Kidney glomerular epithelial cell (primary cell): ENCODE data around the gene HYAL4.
"Not testable (repeated sequence)": the region's sequence is repeated elsewhere in the genome, so short reads cannot be mapped to it uniquely, and the experiment has no call there.

Source experiments
- DNase-seq: peaks from one replicate; lab custom pipeline; 2025; lab: John Stamatoyannopoulos, UW

The HYAL4 gene

DNA sequence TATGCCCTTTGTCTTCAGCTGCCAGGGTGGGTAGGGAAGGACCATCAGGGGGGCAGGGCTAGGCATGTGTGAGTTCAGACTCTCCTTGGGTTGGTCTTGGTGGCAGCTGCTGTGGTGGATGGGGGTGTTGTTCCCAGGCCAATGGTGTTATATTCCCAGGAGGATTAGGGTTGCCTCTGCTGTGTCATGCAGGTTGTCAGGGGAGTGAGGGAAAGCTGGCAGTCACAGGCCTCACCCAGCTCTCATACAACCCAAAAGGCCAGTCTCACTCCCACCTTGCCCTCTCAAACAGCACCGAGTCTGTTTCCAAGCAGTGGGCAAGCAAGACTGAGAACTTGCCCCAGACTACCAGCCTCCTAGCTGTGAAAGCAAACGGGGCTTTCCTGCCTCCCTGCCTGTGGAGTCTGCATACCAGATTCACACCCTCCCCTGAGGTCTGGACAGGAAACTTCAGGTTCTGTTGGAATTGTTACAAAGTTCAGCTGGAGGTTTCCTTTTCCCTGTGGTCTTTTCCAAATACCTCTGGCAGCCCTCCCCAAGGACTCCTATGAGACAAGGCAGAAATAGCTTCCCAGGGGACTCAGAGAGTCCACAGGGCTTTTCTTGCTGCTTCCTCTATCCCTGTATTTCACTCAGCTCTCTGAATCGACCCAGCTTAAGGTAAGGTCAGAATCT lies 1.4 kb downstream of the HYAL4 start:
- DNase-seq: no peak

DNA sequence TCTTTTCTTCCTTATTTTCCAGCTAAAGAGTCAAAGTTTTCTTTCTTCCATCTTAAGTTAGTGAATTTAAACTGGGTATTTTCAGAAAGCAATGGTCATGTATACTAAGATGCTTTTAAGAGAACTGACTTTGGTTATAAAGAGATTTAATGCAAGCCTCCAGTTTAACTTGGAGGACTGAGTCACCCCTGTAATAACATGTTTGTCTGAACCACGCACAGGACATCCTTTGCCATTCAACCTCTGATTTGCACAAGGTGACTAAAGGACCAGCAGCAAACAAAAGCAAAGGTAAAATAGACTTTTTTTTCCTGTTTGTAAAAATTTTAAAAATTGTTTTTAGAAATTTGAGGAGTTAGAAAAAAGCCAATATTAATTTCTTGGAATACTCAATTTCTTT lies 2.9 kb downstream of the HYAL4 start:
- no peak for DNase-seq

DNA sequence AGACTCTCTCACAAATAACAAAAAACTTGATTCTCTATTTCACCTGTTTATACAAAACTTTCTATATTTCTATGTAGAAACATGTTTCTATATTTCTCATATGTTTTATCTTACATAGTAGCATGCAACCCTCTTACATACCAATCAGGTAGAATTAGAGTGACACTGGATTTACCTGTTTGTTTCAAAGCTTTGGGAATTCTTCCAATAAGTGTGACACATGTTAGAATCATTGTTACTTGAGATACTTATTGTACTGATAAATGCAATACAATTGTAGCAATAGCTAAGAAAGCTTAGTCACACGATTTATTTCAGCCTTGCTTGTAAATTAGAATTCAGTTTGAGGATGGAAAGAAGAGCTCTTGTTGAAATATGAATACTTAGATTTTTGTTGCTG lies 4.9 kb downstream of the HYAL4 start:
- DNase-seq: no peak

DNA sequence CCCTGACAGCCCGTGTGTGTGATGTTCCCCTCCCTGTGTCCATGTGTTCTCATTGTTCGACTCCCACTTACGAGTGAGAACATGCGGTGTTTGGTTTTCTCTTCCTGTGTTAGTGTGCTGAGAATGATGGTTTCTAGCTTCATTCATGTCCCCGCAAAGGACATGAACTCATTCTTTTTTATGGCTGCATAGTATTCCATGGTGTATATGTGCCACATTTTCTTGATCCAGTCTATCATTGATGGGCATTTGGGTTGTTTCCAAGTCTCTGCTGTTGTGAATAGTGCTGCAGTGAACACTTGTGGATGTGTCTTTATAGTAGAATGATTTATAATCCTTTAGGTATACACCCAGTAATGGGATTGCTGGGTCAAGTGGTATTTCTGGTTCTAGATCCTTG lies 6.4 kb downstream of the HYAL4 start:
- not testable (repeated sequence) for DNase-seq

DNA sequence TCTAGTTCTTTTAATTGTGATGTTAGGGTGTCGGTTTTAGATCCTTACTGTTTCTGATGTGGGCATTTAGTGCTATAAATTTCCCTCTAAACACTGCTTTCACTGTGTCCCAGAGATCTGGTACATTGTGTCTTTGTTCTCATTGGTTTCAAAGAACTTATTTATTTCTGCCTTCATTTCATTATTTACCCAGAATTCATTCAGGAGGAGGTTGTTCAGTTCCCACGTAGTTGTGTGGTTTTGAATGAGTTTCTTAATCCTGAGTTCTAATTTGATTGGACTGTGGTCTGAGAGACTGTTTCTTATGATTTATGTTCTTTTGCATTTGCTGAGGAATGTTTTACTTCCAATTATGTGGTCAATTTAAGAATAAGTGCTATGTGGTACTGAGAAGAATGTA lies 9.3 kb downstream of the HYAL4 start:
- not testable (repeated sequence) for DNase-seq

DNA sequence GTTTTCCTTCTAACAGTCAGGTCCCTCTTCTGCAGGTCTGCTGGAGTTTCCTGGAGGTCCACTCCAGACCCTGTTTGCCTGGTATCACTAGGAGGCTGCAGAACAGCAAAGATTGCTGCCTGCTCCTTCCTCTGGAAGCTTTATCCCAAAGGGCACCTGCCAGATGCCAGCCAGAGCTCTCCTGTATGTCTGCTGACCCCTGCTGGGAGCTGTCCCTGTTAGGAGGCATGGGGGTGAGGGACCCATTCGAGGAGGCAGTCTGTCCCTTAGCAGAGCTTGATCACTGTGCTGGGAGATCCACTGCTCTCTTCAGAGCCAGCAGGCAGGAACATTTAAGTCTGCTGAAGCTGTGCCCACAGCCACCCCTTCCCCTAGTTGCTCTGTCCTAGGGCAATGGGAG lies 11.5 kb downstream of the HYAL4 start:
- DNase-seq: not testable (repeated sequence)

DNA sequence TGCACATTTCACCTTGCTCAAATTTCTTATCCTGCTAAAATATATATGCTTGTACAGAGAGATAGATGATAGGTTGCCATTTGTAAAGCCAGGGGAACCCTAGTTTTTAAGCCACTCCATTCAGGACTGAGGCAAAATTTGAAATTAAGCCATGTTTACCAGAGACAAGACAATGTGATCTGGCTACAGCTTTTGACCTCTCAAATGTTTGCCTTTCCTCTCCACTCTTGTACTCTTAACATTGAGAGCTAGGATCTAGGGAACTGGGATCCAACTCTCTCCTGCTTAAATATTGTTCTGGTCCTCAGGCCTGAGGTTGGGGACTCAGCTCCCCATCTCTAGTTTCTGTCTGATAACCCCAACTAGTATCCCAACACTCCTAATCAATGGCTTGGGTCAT lies 15.9 kb downstream of the HYAL4 start:
- DNase-seq: no peak

DNA sequence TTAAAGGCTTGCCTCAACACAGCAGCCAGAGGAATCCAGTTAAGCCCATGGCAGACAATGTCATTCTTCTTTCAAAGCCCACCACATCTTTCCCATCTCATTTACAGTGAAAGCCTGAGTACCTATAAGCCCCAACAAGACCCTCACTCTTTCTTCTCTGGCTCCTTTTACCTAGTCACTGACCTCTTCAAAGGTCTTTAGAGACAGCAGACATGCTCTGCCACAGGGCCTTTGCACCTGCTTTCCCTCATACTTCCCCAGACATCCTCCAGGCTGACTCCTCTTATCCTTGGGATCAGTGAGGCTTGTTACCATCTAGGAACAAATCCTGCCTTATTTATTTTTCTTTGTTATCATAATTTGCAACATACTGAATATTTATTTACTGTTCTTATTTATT lies 17.8 kb downstream of the HYAL4 start:
- no peak for DNase-seq

DNA sequence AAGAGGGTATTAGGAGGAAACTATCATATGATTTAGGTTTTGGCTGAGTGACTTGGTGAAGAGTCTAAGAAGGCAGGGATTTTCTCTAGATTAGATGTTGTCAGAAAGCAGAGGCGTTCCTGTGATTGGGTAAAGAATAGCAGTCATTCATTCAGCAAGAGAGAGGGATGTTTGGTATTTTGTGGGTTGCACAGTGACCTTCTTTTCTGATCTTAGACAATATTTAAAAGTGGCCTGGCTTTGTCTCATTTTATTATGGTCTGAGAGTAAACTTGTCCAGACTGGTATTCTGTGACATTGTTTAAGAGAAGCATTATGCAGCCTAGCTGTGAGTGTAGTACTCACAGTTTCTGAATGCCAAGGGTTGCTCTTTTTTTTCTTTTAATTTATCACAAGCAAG lies 18.5 kb downstream of the HYAL4 start:
- DNase-seq: no peak

DNA sequence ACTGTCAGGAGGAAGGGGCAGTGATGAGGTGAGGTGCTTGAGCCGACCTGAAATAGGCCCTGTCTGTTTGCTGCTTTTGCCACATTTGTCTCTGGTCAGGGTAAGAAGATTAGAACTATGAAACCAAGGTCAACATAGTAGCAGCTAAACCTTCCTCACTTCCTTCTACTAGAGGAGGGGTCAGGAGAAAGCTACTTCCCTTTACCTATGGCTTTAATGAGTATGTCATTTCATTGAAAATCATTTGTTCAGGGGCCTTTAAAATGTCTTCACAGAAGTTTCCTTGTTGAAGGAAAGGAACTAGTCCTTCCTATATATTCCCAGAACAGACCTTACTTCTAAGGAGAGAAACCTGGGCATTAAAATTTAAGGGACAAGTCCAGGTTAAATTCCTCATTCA lies 19.0 kb downstream of the HYAL4 start:
- no peak for DNase-seq

DNA sequence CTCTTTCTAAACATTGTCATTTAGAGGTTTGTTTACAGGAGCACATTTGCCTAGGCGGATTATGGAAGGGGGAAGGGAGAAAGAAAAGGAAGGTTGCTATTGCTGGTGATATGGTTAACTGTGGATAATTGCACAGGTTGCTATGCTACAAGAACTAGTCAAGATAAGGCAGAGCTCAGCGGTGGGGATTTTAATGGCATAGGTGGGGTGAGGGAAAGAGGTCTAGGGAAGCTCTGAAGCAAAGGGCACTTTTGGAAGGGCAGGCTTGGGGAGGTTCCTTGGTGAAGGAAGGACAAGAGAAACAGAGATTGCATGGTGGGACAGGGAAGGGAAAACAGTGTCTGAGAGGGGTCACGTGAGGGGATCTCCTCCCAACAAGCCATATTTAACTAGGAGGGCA lies 19.5 kb downstream of the HYAL4 start:
- DNase-seq: no peak

DNA sequence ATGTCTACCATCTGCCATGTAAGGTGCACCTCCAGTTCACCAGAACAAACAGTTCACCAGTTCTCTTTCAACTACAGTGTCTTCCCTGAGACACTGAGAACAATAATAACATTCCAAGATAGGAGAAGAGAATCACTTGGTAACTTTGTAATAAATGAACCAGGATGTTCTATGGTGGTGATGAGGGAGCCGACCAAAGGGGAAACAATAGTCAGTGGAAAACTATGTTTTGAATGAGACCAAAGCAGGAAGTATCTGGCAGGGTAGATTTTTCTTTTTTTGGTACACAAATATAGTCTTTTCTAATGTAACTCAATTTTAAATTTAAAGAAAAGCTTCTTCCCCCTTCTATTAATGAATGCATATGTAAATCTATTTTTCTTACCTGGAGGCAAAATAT lies 20.0 kb downstream of the HYAL4 start:
- no peak for DNase-seq

DNA sequence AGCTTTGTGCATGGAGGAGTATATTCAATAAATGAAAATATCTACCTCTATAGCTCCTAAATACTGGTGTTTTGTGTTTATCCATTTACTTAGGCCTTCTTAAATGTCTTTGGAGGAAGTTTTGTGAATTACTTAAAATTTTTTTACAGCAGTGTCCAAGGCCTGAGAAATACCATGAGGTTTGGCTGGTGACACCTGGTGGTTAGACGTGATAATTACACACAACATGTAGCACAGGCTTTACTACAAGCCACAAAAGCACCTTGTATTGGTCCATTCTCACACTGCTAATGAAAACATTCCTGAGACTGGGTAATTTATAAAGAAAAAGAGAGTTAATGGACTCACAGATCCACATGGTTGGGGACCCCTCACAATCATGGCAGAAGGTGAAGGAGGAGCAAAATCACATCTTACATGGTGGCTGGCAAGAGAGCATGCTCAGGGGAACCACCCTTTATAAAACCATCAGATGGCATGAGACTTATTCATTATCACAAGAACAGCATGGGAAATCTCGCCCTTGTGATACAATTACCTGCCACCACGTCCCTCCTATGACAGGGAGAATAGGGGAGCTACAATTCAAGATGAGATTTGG lies 20.6 kb downstream of the HYAL4 start:
- DNase-seq: peak; percentile 50

DNA sequence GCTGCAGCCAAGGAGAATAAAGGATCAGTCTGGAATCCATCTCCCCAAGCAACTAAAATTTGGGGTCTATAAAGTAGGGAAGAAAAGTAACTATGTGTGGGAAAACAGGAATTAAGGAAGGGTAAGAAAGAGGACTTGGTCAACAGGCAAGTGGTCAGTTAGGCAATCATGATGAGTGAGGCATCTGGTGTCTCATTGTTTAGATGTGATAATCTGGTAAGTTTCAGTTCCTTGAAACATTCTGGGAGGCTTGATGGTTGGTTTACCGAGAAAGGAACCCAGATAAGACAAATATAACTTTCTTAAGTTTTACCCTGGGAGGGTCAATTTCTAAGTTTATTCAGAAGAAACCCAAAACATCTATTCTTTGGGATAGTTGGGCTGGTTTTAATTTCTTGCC lies 22.3 kb downstream of the HYAL4 start:
- no peak for DNase-seq

DNA sequence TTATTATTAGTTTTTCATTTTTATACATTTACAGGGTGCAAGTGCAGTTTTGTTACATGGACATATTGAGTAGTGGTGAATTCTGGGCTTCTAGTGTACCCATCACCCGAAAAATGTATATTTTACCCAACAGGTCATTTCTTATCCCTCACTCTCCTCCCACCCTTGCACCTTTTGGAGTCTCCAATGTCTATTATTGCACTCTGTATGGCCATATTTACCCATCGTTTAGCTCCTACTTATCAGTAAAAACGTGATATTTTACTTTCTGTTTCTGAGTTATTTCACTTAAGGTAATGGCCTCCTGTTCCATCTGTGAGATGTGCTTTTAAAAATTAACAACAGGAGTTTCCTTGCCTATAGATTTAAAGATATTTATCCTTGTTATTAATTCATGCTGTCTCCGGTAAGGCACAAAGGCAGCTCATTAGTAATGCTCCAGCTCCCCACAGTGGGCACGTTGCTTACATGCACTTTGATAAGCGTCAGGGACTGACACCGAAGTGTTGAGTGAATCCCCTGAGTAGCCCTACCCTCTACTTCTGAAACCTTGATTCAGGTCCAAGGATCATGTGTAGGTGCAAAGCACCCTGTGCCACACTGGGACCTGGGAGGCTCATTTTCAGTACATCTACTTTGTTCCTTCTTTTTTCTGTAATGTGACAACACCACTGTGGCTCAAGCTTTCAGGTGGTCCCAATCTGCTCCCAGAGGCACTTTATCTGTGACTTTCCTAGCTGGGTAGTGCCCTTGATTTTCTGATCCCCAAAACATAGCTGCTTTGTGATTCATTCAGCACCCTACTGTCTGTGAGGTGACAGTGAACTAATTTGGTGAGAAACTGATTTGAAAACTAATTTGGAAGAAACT lies 27.3 kb downstream of the HYAL4 start:
- DNase-seq: no peak

DNA sequence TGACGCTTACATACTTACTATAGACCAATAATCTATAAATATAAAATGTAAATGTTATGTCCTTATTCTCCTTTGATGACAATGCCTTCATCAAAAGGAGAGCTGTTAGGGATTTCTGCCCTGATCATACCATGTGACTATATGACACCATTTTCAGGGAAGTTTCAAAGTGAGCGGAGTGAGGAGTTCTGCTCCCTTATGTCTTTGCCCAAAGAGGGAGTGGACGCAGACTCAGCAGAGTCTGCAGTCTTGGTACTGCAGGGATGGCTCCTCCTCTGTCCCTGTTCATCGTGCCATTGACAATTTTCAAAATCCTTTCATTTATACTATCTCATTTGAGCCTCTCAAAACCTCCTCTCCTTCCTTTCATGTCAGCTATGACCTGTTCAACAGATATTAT lies 27.9 kb downstream of the HYAL4 start:
- no peak for DNase-seq

DNA sequence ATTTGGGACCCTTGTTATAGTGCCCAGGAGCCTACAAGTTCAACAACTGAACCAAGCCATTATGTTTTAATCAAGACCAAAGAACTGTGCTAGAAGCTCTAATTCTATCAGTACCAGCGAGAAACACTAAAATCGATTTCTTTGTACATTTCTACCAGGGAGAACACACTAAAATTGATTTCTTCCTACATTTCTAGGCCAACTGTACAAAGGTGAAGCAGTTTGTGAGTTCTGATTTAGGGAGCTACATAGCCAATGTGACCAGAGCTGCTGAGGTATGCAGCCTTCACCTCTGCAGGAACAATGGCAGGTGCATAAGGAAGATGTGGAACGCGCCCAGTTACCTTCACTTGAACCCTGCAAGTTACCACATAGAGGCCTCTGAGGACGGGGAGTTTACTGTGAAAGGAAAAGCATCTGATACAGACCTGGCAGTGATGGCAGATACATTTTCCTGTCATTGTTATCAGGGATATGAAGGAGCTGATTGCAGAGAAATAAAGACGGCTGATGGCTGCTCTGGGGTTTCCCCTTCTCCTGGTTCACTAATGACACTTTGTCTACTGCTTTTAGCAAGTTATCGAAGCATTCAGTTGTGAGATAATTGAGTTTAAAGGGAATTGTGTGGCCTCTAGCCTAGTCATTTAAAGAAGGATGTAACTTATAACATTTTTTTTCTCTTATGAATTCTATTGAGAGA lies 31.7 kb downstream of the HYAL4 start:
- DNase-seq: no peak

DNA sequence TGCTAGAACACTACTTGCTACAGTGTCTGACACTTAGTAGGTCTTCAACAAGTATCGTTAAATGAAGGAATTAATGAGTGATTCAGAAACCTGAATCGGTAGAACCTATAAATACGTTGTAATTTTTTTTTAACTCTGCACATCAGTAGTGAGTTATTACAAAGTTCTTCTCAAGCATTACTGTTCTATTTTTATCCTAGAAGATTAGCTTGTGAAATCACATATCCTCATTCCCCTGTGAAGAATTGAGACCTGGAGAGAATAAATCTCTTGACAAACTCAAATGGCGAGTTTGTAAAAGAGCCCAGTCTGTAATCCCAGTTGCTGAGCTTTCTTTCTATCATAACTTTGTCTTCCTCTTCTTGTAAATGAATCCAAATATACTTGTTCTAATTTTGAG lies 34.7 kb downstream of the HYAL4 start:
- DNase-seq: no peak

DNA sequence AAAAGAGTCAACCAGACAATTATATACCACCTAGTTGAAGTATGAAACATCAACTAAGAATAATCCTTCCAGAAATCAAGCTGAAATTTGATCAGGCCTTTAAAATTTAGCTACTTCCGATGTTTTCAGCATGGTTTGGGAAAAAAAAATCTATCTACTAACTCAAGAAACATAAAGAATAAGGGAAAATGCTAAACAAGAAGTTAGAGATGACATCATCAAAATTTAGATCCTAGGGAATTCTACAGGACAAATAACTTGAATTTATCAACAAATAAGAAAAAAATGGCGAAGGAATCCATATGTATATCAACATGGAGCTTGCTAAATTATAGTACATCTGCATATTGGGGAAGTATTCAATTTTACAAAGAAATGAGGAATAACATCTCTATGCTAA lies 36.3 kb downstream of the HYAL4 start:
- DNase-seq: no peak

DNA sequence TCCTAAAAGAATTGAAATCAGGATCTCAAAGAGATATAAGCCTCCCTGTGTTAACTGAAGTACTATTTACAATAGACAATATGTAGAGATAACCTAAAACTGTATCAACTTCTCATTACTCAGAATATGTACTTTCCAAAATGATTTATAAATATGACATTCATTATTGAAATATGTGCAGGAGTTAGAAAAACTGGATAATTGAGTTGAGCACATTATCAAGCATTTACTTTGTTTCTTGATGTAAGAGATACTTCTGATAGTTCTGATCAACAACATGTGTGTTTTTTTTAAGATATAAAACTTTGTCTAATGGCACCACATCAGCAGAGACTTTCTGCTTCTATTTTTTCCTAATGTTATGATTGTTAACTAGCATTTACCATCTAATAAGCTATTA lies 38.2 kb downstream of the HYAL4 start:
- DNase-seq: no peak

DNA sequence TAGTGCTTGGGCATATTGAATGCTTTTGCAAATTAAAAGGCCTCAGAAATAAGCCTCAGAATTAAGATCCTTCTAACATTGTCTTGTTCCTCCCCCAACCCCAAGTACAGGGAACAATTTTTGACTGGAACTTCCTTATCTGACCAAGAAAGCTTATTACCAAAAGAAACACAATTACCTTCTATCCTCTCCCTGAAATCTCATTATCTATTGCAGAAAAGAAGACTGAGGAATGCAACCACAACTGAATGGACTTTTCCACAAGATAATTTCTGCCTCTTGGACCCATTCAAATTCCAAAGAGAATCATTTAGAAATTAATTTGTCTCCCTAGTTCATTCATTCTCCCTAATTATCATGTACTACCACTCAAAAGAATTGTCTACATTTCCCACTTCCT lies 43.2 kb downstream of the HYAL4 start:
- no peak for DNase-seq

DNA sequence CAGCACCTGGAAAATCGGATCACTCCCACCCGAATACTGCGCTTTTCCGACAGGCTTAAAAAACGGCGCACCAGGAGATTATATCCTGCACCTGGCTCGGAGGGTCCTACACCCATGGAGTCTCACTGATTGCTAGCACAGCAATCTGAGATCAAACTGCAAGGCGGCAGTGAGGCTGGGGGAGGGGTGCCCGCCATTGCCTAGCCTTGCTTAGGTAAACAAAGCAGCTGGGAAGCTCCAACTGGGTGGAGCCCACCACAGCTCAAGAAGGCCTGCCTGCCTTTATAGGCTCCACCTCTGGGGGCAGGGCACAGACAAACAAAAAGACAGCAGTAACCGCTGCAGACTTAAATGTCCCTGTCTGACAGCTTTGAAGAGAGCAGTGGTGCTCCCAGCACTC lies 49.8 kb downstream of the HYAL4 start:
- not testable (repeated sequence) for DNase-seq

DNA sequence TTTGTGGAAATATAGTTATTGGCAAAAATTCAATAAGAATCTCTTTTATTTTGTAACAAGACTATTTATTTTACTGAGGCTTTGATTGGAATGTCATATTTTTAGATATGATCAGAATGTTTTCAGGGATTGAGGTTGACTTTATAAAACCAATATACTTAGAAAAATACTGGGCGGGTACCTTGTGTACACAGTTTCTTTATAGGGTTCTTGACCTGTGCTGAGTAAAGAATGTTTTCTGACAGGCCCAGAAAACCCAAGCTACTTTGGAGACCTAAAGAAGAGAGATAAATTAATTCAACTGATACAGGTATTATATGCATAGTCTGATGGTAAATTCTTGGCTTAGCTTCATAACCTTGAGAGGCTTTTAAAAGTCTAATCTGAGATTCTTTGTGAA lies 56.1 kb downstream of the HYAL4 start:
- no peak for DNase-seq
